GM19463 (cell line): ENCODE measurements around the gene PPIF.

Experiments used
- ATAC-seq: cut with Tn5 transposase; IDR thresholded peaks from one replicate; pipeline ENCODE4 v1.9.1; 2021; ENCODE audit warnings: mild to moderate bottlenecking, moderate library complexity; ENCODE audit not compliant: unreplicated experiment

The PPIF gene

GRCh38 chr10:79367426-79368189, 20.3 kb downstream of the PPIF start:
- no peak for ATAC-seq

GRCh38 chr10:79372871-79373270, 25.6 kb downstream of the PPIF start:
- ATAC-seq = no peak

- no peak for ATAC-seq
Measured at GRCh38 chr10:79374312-79375191, 27.3 kb downstream of the PPIF start.

GRCh38 chr10:79375321-79376077, 28.2 kb downstream of the PPIF start:
- ATAC-seq = no peak

- ATAC-seq = no peak
Measured at GRCh38 chr10:79376078-79376628, 28.9 kb downstream of the PPIF start.

- ATAC-seq = no peak
Measured at GRCh38 chr10:79376751-79377556, 29.7 kb downstream of the PPIF start.

GRCh38 chr10:79377557-79378382, 30.5 kb downstream of the PPIF start:
- ATAC-seq = no peak

GRCh38 chr10:79378383-79378646, 31.0 kb downstream of the PPIF start:
- ATAC-seq = no peak

- no peak for ATAC-seq
Measured at GRCh38 chr10:79378647-79379511, 31.6 kb downstream of the PPIF start.

- no peak for ATAC-seq
Measured at GRCh38 chr10:79379512-79380124, 32.3 kb downstream of the PPIF start.

- ATAC-seq = no peak
Measured at GRCh38 chr10:79380125-79380945, 33.1 kb downstream of the PPIF start.

GRCh38 chr10:79380946-79381721, 33.9 kb downstream of the PPIF start:
- ATAC-seq = no peak

GRCh38 chr10:79381804-79382221, 34.5 kb downstream of the PPIF start:
- no peak for ATAC-seq

- no peak for ATAC-seq
Measured at GRCh38 chr10:79382491-79382941, 35.2 kb downstream of the PPIF start.

GRCh38 chr10:79383974-79384606, 36.8 kb downstream of the PPIF start:
- no peak for ATAC-seq

- ATAC-seq = no peak
Measured at GRCh38 chr10:79384773-79385391, 37.6 kb downstream of the PPIF start.
